ENCODE results near the gene KL.

Gene KL

GRCh38 chr13:33087790-33088189 lies 71.6 kb downstream of the KL start:
- no peak for TF ChIP-seq SIN3A (IDR thresholded peaks at IDR 0.05; ENCODE audit: borderline replicate concordance, insufficient read depth, low read length)
- TF ChIP-seq FOXP2 (optimal IDR thresholded peaks at IDR 0.05; ENCODE audit: borderline replicate concordance, extremely low read depth, extremely low read length, insufficient read depth) = no peak
- TF ChIP-seq POLR2AphosphoS5 (IDR thresholded peaks at IDR 0.05; ENCODE audit: low read depth, low read length) = no peak
- no peak for TF ChIP-seq TAF1 (IDR thresholded peaks at IDR 0.05; ENCODE audit: borderline replicate concordance, insufficient read depth, low read length)
- TF ChIP-seq, protein P1, sequence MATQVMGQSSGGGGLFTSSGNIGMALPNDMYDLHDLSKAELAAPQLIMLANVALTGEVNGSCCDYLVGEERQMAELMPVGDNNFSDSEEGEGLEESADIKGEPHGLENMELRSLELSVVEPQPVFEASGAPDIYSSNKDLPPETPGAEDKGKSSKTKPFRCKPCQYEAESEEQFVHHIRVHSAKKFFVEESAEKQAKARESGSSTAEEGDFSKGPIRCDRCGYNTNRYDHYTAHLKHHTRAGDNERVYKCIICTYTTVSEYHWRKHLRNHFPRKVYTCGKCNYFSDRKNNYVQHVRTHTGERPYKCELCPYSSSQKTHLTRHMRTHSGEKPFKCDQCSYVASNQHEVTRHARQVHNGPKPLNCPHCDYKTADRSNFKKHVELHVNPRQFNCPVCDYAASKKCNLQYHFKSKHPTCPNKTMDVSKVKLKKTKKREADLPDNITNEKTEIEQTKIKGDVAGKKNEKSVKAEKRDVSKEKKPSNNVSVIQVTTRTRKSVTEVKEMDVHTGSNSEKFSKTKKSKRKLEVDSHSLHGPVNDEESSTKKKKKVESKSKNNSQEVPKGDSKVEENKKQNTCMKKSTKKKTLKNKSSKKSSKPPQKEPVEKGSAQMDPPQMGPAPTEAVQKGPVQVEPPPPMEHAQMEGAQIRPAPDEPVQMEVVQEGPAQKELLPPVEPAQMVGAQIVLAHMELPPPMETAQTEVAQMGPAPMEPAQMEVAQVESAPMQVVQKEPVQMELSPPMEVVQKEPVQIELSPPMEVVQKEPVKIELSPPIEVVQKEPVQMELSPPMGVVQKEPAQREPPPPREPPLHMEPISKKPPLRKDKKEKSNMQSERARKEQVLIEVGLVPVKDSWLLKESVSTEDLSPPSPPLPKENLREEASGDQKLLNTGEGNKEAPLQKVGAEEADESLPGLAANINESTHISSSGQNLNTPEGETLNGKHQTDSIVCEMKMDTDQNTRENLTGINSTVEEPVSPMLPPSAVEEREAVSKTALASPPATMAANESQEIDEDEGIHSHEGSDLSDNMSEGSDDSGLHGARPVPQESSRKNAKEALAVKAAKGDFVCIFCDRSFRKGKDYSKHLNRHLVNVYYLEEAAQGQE (IDR thresholded peaks at IDR 0.05; ENCODE audit: insufficient read depth in 1 of 2, low read depth in 2 of 2, low read length in 2 of 2) = no peak

DNA sequence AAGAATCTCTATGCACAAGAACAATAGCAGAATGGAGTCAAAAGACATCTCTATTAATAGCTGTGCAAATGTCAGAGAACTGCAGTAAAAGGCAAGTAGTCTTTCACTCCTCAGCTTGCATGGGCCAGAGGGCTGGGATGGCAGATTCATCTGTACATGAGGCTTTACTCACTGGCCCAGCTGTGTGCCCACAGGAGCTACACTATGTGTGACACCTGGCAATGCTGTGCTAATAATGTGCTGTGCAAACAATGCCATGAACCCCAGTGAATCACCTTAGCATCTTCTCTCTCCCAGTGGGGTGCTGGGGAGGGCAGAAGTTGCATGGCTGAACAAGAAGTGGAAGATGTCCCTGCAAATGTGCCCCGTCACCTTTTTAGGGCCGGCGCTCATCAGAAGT lies 73.1 kb downstream of the KL start:
- TF ChIP-seq FOXP2 (optimal IDR thresholded peaks at IDR 0.05; ENCODE audit: borderline replicate concordance, extremely low read depth, extremely low read length, insufficient read depth) = no peak
- TF ChIP-seq SIN3A (IDR thresholded peaks at IDR 0.05; ENCODE audit: borderline replicate concordance, insufficient read depth, low read length) = no peak
- TF ChIP-seq, protein P1 (IDR thresholded peaks at IDR 0.05; ENCODE audit: insufficient read depth in 1 of 2, low read depth in 2 of 2, low read length in 2 of 2) = no peak
- no peak for TF ChIP-seq POLR2AphosphoS5 (IDR thresholded peaks at IDR 0.05; ENCODE audit: low read depth, low read length)
- no peak for TF ChIP-seq TAF1 (IDR thresholded peaks at IDR 0.05; ENCODE audit: borderline replicate concordance, insufficient read depth, low read length)

GRCh38 chr13:33090755-33091414 lies 74.7 kb downstream of the KL start:
- TF ChIP-seq POLR2AphosphoS5 (IDR thresholded peaks at IDR 0.05; ENCODE audit: low read depth, low read length) (no peak), FOXP2 (optimal IDR thresholded peaks at IDR 0.05; ENCODE audit: borderline replicate concordance, extremely low read depth, extremely low read length, insufficient read depth) (no peak), TAF1 (IDR thresholded peaks at IDR 0.05; ENCODE audit: borderline replicate concordance, insufficient read depth, low read length) (no peak), SIN3A (IDR thresholded peaks at IDR 0.05; ENCODE audit: borderline replicate concordance, insufficient read depth, low read length) (no peak)
- TF ChIP-seq, protein P1 (IDR thresholded peaks at IDR 0.05; ENCODE audit: insufficient read depth in 1 of 2, low read depth in 2 of 2, low read length in 2 of 2) = no peak

DNA sequence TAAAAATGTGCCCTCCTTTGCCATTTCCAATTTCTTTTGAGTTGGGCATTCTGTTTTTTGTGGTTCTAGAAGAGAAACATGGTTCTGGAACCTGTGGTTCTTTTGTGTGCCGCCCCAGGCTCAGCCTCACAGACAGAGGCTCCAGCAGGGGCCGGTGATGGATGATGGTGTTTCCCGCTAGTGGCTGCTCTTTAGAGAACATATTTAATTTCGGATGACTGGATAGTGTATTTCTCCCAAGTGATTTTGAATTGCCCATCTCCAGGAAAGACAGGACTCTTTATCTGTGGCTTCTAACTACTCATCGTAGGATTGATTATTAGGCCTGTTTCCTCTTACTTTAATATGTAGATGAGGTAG lies 75.2 kb downstream of the KL start:
- TF ChIP-seq TAF1 (IDR thresholded peaks at IDR 0.05; ENCODE audit: borderline replicate concordance, insufficient read depth, low read length) = no peak
- TF ChIP-seq, protein P1 (IDR thresholded peaks at IDR 0.05; ENCODE audit: insufficient read depth in 1 of 2, low read depth in 2 of 2, low read length in 2 of 2) = no peak
- no peak for TF ChIP-seq FOXP2 (optimal IDR thresholded peaks at IDR 0.05; ENCODE audit: borderline replicate concordance, extremely low read depth, extremely low read length, insufficient read depth)
- TF ChIP-seq POLR2AphosphoS5 (IDR thresholded peaks at IDR 0.05; ENCODE audit: low read depth, low read length) = no peak
- no peak for TF ChIP-seq SIN3A (IDR thresholded peaks at IDR 0.05; ENCODE audit: borderline replicate concordance, insufficient read depth, low read length)

Measured in PFSK-1 (cell line).